NCI-H146 treated with DMSO at 0.1 percent for 48 hours (cell line): ENCODE measurements around the gene AKR7A2.
"Not testable (repeated sequence)": the region's sequence is repeated elsewhere in the genome, so short reads cannot be mapped to it uniquely, and the experiment has no call there.

Experiments
- DNase-seq: peaks from one replicate; lab custom pipeline; 2025; ENCODE audit not compliant: unreplicated experiment; lab: John Stamatoyannopoulos, UW

AKR7A2 gene

DNA sequence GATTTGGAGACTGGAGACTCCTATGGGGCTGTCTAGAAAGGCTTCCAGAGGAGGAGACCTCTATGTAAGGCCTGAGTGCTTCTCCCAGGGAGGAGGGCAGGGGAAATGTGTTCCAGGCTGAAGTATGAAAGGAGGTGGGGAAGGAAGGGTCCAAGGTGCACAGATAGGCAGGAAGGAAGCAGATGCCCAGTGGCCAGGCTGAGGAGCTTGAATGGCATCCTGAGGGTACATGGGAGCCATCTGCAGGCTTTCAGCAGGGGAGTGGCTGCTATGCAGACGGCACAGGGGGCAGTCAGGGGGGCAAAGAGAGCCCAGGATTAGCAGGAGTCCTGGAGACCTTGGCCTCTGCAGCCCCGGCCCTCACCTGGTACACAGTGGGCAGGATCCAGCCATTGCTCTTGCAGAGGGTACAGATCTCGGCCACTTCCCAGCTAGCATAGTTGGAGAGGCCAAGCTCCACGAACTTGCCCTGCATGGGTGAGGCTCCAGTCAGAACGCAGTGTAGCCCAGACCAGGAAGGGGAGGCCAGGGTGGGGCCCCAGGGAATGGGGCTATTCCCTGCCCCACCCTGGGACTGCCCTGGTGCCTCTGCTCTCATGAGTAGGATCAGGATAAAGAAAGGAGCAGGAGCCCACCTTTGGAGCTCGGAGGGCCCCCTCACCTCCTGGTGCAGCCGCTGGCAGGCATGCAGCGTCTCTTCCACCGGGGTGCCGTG is 4.0 kb downstream of the AKR7A2 start:
- DNase-seq, result no peak

DNA sequence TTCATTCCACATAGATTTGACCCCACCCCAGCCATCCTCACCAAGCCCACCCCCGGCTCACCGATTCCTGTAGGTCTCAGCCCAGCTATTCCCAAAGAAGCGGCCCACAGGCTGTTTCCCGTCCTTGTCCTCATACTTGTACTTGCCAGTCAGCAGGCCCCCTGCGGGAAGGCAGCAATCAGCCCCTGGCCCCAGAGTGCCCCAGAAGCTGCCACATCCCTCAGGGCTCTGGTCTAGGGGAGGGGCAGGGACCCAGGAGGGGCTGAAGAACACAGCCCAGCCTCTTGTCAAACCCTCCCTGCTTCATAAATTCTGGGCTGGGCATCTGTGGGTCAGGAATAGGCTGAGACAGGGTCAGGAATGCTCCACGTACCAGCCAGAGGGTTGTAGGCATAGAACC is 5.0 kb downstream of the AKR7A2 start:
- DNase-seq, result no peak

DNA sequence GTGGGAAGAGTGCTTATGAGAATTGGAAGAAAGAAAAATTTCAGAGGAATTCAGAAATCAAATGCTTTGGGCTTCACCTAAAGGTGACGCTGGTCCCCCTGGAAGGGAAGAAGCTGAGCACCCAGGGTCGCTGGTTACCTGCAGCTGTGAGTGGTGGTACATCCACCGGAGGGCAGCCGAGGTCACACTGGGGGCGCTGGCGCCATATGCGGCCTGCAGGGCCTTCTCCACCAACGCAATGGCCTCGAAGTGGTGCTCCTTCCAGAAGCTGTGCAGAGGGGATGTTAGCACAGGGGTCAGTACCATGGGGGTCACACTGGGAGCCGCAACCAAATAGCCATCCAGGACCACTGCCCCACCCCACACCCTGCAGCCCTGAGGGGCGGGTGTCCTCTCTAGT is 6.1 kb downstream of the AKR7A2 start:
- DNase-seq, result no peak

DNA sequence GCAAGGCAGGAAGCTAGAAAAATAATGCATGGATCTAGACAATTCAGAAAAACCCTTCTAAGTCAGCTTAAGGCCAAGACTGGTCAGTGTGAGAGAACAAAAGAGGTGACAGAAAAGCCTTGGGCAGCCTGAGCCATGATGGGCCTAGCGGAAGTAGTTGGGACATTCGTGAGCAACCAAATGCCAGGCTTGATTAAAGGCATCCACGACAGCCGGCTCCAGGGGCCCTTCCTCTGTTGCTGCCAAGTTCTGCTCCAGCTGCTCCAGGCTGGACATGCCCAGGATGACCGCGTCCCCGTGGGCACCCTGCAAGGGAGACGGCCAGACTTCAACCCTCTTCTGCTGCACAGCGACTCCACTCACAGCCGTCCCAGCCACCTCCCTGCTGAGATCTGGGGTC is 7.9 kb downstream of the AKR7A2 start:
- DNase-seq, result not testable (repeated sequence)

DNA sequence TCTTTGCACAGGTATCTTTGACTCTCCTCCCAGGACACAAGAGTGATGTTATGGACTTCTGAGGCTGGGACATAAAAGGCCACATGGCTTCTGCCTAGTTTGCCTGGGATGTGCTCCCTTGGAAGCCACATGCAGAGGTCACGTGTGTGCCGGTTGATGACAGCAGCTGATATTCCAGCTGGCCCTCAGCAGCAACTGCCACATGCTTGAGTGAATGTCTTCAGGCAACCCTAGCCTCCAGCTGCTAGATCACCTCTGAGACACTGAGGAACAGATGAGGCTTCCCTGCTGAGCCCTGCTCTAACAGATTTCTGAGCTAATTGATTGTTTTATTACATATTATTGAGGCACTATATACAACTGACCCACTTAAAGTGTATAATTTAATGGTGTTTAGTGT is 11.7 kb downstream of the AKR7A2 start:
- no peak for DNase-seq

DNA sequence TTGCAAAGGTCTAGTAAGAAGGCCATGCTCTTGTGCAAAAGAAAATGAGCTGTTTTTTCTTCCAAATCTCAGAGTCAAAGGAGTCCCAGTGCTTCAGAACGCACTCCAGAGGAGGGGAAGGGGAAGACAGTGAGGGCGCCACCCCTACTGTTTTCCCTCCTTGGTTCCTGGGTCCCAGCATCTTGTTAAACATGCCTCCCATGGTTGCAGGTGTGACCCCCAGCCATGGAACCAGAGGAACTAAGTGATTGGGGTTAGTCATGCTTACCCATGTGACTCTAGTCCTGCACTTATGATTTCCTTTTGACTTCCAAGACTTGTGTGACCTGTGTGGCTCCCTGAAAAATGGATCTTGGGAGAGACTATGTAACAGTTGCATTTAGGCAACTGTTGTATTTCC is 17.3 kb downstream of the AKR7A2 start:
- no peak for DNase-seq

DNA sequence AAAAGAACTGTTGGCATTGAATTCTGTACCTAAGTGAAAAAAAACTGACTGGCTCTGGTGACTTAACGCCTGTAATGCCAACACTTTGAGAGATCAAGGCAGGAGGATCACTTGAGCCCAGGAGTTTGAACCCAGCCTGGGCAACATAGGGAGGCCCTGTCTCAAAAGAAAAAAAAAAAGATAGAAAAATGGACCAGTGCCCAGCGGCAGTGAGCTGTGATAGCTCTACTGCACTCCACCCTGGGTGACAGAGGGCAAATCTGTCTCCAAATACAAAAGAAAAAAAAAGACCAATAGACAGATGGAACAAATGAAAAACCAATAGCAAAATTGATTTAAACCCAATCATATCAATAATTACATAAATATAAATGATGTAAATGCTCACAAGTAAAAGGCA is 22.7 kb downstream of the AKR7A2 start:
- DNase-seq, result no peak

DNA sequence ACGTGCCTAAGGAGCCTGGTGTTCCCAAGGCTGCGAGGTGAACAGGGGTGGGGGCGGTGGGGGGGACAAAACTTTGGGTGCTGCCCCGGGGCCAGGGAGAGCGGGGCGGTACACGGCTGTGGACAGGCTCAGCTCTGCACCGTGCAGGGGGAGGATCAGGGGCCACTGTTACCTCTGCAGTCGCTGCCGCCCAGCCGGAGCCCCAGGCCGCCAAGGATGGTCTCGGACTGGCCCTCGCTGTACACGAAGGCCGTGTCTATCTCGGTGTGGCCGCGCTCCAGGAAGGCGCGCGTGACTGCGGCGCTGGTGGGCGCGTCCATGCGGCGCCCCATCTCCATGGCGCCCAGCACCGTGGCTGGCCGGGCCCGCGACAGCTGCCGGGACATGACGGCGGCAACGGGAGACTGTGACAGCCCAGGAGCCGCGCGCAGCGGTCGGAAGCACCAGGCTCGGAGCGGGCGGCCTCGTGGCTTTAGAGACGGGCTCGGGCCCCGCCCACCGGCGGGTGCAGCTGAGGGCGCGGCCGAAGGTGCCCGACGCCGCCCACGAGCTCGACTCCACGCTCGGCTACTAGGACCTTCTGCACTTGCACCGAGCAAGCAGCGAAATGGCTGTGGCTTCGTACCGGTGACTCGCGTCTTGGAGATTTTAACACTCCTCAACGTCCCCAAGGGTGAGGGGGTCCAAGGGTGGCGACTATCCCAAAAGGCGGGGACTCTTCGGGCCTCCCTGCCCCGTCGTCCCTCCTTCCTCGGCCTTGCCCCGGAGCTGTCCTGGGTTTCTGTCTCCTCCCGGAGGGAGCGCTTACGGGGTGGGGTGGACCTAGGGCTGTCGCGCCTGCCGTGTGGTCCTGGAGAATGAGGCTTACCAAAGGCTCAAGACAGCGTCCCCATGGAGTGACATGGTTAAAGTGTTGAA is 23.4 kb downstream of the AKR7A2 start, which contains the start of gene AKR7A3:
Gene AKR7A3, minus strand, starts transcription at position 447 of the 918 bp plus-strand sequence. Its CDS starts 61 bp downstream, at position 386.
- not testable (repeated sequence) for DNase-seq

DNA sequence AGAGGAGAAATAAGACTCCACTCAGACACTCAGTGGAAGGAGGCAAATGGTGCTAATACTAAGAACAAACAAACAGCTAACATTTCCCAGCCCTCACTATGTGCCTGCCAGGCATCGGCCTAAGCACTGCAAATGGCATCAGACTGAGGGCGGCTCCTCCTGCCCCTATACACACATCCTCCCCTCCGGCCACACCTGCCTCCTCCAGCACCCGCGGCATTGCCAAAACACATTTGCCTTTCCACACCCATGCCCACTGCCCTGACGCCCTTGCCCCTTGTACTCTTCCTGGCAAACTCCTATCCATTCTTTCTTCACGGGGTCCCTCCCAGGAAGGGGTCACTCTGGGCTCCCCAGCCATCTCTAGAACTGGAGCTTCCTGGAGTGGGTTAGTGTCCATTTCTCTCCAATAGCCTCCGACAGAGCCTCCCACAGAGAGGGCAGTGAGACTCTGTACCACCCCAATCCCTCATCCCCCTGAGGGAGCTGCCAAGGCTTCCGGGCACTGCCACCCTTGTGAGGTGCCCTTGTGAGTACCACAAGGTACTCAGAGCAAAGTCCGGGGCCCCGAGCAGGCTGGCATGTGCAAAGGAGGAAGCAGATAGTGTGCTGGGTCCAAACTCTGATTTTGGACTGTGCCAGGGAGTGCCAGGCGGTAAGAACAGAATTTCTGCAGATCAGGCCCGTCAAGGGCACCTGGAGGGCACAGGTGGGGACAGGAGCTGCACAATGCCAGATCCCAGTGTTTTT is 24.3 kb downstream of the AKR7A2 start:
- no peak for DNase-seq

DNA sequence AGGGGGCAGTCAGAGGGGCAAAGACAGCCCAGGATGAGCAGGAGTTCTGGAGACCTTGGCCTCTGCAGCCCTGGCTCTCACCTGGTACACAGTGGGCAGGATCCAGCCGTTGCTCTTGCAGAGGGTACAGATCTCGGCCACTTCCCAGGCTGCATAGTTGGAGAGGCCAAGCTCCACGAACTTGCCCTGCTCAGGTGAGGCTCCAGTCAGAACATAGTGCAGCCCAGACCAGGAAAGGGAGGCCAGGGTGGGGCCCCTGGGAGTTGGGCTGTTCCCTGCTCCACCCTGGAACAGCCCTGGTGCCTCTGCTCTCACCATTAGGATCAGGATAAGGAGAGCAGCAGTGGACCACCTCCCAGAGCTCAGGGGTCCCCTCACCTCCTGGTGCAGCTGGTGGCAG is 26.1 kb downstream of the AKR7A2 start:
- not testable (repeated sequence) for DNase-seq

DNA sequence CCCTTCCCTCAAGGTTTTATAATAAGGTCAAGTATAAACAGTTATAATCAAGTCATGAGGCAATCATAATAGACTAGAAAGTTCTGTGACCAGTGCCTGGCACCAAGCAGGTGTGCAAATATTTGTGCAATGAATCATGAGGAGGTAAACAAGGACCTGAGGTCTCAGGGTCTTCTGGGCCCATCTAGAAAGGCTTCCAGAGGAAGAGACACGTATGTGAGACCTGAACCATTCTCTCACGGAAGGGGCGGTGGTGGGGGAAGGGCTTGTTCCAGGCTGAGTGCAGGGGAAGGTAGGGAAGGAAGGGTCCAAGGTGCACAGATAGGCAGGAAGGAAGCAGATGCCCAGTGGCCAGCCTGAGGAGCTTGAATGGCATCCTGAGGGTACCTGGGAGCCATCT is 26.6 kb downstream of the AKR7A2 start:
- DNase-seq, result not testable (repeated sequence)

DNA sequence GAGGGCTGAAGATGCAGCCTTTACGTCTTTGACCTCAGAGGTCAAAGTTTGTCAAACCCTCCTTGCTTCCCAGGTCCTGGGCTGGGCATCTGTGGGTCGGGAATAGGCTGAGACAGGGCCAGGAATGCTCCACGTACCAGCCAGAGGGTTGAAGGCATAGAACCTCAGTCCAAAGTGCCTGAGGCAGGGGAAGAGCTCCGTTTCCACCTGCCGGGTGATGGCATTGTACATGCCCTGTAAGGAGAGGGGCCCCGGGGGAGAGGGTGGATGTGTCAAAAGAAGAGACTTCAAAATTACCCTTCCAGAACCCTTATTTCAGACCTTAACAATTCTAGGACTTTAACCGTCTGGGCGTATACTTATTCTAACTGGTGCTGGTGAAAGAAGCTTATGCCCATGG is 27.1 kb downstream of the AKR7A2 start:
- no peak for DNase-seq

DNA sequence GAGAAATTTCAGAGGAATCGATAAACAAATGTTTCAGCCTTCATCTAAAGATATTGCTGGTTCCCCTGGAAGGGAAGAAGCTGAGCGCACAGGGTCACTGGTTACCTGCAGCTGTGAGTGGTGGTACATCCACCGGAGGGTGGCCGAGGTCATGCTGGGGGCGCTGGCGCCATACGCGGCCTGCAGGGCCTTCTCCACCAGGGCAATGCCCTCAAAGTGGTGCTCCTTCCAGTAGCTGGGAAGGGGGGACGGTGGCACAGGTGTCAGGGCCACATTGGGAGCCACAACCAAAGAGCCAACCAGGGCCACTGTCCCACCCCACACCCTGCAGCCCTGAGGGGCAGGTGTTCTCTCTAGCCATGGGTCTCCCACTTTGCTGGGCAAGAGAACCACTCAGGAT is 28.1 kb downstream of the AKR7A2 start:
- DNase-seq, result no peak

DNA sequence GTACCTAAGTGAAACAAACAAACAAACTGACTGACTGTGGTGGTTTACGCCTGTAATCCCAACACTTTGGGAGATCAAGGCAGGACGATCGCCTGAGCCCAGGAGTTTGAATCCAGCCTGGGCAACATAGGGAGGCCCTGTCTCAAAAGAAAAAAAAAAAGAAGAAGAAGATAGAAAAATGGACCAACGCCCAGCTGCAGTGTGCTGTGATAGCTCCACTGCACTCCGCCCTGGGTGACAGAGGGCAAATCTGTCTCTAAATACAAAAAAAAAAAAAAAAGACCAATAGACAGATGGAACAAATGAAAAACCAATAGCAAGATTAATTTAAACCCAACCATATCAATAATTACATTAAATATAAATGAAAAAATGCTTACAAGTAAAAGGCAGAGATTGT is 37.3 kb downstream of the AKR7A2 start:
- DNase-seq, result no peak

DNA sequence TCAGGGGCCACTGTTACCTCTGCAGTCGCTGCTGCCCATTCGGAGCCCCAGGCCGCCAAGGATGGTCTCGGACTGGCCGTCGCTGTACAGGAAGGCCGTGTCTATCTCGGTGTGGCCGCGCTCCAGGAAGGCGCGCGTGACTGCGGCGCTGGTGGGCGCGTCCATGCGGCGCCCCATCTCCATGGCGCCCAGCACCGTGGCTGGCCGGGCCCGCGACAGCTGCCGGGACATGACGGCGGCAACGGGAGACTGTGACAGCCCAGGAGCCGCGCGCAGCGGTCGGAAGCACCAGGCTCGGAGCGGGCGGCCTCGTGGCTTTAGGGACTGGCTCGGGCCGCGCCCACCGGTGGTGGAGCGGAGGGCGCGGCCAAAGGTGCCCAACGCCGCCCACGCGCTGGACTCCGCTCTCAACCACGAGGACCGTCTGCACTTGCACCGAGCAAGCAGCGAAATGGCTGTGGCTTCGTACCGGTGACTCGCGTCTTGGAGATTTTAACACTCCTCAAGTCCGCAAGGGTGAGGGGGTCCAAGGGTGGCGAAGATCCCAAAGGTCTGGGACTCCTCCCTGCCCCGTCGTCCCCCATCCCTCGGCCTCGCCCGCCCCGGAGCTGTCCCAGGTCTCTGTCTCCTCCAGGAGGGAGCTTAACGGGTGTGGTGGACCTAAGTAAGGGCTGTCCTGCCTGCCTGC is 38.0 kb downstream of the AKR7A2 start:
- not testable (repeated sequence) for DNase-seq

DNA sequence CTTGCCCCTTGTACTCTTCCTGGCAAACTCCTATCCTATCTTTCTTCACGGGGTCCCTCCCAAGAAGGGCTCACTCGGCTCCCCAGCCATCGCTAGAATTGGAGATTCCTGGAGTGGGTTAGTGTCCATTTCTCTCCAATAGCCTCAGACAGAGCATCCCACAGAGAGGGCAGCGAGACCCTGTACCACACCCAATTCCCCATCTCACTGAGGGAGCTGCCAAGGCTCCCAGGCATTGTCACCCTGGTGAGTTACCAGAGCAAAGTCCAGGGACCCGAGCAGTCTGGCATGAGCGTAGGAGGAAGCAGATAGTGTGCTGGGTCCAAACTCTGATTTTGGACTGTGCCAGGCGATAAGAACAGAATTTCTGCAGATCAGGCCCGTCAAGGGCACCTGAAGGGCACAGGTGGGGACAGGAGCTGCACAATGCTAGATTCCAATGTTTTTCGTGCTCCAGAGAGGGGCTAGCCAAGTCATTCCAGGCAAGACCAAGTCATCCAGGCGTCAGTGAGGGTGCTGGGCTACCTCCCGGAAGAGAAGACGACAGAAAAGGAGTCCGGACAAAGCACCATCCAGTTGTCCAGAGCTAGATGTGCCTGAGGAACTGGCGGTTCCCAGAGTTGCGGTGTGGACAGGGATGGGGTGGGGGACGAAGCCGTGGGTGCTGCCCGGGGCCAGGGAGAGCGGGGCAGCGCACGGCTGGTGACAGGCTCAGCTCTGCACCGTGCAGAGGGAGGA is 38.7 kb downstream of the AKR7A2 start:
- DNase-seq, result no peak

DNA sequence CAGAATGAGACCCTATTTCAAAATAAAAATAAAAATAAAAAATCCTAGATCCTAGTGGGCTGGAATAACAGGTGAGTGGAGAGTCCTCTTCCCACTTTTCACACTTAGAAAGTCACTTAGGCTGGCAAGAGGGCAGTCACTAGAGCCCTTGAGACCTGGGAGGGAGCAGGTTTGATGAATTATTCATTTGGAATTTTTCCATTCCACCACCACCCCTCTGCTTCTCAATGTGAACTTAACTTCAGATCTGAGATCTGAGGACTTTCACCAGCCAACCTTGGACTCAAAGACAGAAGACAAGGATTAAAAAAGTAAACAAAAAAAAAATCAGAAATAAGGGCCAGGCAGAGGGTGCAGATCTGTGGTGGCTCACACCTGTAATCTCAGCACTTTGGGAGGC is 39.9 kb downstream of the AKR7A2 start:
- no peak for DNase-seq

DNA sequence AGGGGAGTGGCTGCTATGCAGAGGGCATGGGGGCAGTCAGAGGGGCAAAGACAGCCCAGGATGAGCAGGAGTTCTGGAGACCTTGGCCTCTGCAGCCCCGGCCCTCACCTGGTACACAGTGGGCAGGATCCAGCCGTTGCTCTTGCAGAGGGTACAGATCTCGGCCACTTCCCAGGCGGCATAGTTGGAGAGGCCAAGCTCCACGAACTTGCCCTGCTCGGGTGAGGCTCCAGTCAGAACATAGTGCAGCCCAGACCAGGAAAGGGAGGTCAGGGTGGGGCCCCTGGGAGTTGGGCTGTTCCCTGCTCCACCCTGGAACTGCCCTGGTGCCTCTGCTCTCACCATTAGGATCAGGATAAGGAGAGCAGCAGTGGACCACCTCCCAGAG is 41.6 kb downstream of the AKR7A2 start:
- not testable (repeated sequence) for DNase-seq

DNA sequence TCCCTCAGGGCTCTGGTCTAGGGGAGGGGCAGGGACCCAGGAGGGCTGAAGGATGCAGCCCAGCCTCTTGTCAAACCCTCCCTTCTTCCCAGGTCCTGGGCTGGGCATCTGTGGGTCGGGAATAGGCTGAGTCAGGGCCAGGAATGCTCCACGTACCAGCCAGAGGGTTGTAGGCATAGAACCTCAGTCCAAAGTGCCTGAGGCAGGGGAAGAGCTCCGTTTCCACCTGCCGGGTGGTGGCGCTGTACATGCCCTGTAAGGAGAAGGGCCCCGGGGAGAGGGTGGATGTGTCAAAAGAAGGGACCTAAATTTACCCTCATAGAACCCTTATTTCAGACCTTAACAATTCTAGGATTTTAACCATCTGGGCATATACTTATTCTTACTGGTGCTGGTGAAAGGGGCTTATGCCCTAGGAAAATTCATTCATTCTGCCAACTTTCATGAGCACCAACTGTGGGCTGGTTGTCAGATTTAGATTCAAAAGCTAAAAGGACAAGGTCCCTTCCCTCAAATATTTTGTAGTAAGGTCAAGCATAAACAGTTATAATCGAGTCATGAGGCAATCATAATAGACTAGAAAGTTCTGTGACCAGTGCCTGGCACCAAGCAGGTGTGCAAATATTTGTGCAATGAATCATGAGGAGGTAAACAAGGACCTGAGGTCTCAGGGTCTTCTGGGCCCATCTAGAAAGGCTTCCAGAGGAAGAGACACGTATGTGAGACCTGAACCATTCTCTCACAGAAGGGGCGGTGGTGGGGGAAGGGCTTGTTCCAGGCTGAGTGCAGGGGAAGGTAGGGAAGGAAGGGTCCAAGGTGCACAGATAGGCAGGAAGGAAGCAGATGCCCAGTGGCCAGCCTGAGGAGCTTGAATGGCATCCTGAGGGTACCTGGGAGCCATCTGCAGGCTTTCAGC is 42.3 kb downstream of the AKR7A2 start:
- DNase-seq, result not testable (repeated sequence)
